ENCODE data around the gene HRH3.

Gene HRH3

DNA sequence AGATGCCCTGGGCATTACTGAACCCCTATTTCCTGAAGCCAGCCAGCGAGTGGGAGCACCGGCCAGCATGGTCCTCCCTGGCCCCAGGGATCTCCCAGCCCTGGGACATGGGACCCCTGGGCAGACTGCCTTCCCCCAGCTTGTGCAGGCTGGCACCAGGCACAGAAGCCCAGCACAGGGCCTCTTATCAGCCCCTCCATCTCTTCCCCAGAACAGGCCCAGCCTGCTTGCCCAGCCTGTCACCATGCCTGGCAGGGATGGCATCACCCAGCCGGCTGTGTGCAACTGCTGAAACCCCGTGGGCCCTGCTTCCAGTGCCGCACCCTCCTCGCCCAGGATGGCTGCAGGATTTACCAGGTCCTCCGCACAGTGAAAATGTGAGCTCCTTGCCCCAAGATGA, 12.1 kb upstream of the HRH3 start:
- H3K4me1 ChIP-seq (ENCODE audit: control insufficient read depth, insufficient read depth, low read length) = peaks cover 17% of the 10 kb centered on the region
- 93 to 94% methylated on average over 7 of the region's 7 CpGs for WGBS, 2 experiments
- no peaks in the 10 kb centered on the region for H3K27me3 ChIP-seq (ENCODE audit: control insufficient read depth, insufficient read depth, low read length, poor library complexity, severe bottlenecking)
- no peaks in the 10 kb centered on the region for H3K36me3 ChIP-seq (ENCODE audit: control insufficient read depth, insufficient read depth, low read length)
- no peak overlapping the region for H3K4me3 ChIP-seq (ENCODE audit: insufficient read depth, low read depth, low read length)
- H3K9me3 ChIP-seq (ENCODE audit: control insufficient read depth, low read length) = no peaks in the 10 kb centered on the region
- H3K27ac ChIP-seq (ENCODE audit: insufficient read depth, low read depth, low read length, poor library complexity, severe bottlenecking) = no peak overlapping the region

DNA sequence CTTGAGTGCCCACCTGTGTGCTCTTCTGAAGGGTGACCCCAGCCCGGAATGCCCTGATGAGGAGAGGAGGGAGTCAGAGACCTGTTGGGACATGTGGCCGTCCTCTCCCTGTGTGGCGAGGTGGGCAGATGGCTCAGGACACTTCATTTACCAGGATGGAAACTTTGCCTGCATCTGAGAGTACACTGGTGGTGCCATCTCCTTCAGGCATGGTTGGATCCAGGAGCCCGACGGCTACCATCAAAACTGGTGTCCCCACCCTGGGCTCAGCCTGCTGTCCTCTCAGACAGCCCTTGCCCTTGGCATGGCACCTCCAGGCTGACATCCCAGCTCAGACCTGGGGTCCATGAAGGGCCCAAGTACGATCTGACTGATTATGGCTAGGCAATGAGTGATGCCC, 11.2 kb upstream of the HRH3 start:
- Histone ChIP-seq H3K27ac (ENCODE audit: insufficient read depth, low read depth, low read length, poor library complexity, severe bottlenecking) (no peak overlapping the region), H3K4me1 (ENCODE audit: control insufficient read depth, insufficient read depth, low read length) (peaks cover 12% of the 10 kb centered on the region), H3K27me3 (ENCODE audit: control insufficient read depth, insufficient read depth, low read length, poor library complexity, severe bottlenecking) (no peaks in the 10 kb centered on the region), H3K36me3 (ENCODE audit: control insufficient read depth, insufficient read depth, low read length) (no peaks in the 10 kb centered on the region), H3K4me3 (ENCODE audit: insufficient read depth, low read depth, low read length) (no peak overlapping the region), H3K9me3 (ENCODE audit: control insufficient read depth, low read length) (no peaks in the 10 kb centered on the region)
- 83% methylated on average over 6 of the region's 6 CpGs for WGBS, 2 experiments

DNA sequence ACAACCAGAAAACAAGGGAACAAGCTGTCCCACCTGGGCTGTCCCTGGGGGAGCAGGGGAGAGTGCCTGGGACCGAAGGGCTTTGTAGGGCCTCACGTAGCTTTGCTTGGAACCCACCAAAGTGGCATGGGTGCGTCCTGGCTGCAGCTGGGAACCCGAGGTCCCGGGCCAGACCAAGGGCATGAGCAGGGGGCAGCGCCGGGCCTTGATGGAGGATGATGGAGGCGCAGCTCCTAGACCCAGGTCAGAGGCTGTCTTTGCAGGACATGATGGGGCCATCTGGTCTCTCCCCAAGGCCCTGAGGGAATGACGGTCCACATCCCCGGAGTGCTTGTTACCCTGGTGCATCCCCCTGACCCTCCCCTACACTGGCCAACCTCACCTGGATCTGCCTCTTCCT, 10.6 kb upstream of the HRH3 start:
- Histone ChIP-seq H3K4me1 (ENCODE audit: control insufficient read depth, insufficient read depth, low read length) (peaks cover 12% of the 10 kb centered on the region), H3K27me3 (ENCODE audit: control insufficient read depth, insufficient read depth, low read length, poor library complexity, severe bottlenecking) (no peaks in the 10 kb centered on the region), H3K4me3 (ENCODE audit: insufficient read depth, low read depth, low read length) (no peak overlapping the region), H3K27ac (ENCODE audit: insufficient read depth, low read depth, low read length, poor library complexity, severe bottlenecking) (no peak overlapping the region), H3K36me3 (ENCODE audit: control insufficient read depth, insufficient read depth, low read length) (no peaks in the 10 kb centered on the region), H3K9me3 (ENCODE audit: control insufficient read depth, low read length) (no peaks in the 10 kb centered on the region)
- 92 to 93% methylated on average over 10 of the region's 10 CpGs for WGBS, 2 experiments

DNA sequence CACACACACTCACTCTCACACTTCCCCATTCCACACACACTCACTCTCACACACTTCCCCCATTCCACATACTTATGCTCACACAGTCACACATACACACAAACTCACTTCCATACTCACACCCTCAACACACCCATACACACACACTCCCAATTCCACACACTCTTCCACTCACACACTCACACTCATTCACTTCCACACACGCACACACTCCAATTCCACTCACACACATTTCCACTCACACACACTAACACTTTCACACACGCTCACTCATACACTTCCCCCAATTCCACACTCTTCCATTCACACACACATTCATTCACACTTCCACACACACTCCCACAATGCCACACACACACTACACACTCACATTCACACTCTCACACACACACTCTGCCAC, 10.2 kb upstream of the HRH3 start:
- 87% methylated on average over 2 of the region's 2 CpGs for WGBS, 2 experiments
- Histone ChIP-seq H3K27ac (ENCODE audit: insufficient read depth, low read depth, low read length, poor library complexity, severe bottlenecking) (no peak overlapping the region), H3K4me3 (ENCODE audit: insufficient read depth, low read depth, low read length) (no peak overlapping the region), H3K4me1 (ENCODE audit: control insufficient read depth, insufficient read depth, low read length) (peaks cover 12% of the 10 kb centered on the region), H3K36me3 (ENCODE audit: control insufficient read depth, insufficient read depth, low read length) (no peaks in the 10 kb centered on the region), H3K9me3 (ENCODE audit: control insufficient read depth, low read length) (no peaks in the 10 kb centered on the region), H3K27me3 (ENCODE audit: control insufficient read depth, insufficient read depth, low read length, poor library complexity, severe bottlenecking) (no peaks in the 10 kb centered on the region)

DNA sequence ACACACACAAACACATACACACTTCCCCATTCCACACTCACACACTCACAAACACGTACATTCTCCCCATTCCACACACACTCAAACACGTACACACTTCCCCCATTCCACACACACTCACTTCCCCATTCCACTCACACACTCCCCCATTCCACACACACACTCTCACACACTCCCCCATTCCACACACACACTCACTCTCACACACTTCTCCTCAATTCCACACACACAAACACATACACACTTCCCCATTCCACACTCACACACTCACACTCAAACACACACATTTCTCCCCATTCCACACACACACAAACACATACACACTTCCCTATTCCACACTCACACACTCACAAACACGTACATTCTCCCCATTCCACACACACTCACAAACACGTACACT, 9.6 kb upstream of the HRH3 start:
- WGBS, 2 experiments = 71 to 76% methylated on average over 4 of the region's 4 CpGs
- H3K36me3 ChIP-seq (ENCODE audit: control insufficient read depth, insufficient read depth, low read length) = no peaks in the 10 kb centered on the region

DNA sequence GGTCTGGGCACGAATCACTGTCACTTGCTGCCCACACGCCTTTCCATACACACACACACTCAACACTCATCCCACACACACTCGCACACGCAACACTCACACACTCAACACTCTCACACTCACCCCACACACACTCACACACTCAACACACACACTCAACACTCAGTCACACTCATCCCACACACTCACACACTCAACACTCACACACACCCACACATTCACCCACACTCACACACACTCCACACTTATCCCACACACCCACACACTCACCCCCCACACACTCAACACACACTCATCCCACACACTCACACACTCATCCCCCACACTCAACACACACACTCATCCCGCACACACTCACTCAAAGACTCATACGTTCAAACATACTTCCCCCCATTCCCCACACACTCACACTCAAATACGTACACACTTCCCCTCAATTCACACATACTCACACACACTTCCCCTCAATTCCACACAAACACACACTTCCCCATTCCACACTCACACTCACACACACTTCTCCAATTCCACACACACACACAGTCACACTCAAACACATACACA, 9.0 kb upstream of the HRH3 start:
- peaks cover 4% of the 10 kb centered on the region for H3K4me1 ChIP-seq (ENCODE audit: control insufficient read depth, insufficient read depth, low read length)
- no peaks in the 10 kb centered on the region for H3K36me3 ChIP-seq (ENCODE audit: control insufficient read depth, insufficient read depth, low read length)
- H3K4me3 ChIP-seq (ENCODE audit: insufficient read depth, low read depth, low read length) = no peak overlapping the region
- 90% methylated on average over 7 of the region's 7 CpGs for WGBS, 2 experiments
- no peak overlapping the region for H3K27ac ChIP-seq (ENCODE audit: insufficient read depth, low read depth, low read length, poor library complexity, severe bottlenecking)
- peaks cover 7% of the 10 kb centered on the region for H3K27me3 ChIP-seq (ENCODE audit: control insufficient read depth, insufficient read depth, low read length, poor library complexity, severe bottlenecking)
- H3K9me3 ChIP-seq (ENCODE audit: control insufficient read depth, low read length) = no peaks in the 10 kb centered on the region

More for the DNA sequence above, 9.6 kb upstream of the HRH3 start:
- peaks cover 7% of the 10 kb centered on the region for H3K4me1 ChIP-seq (ENCODE audit: control insufficient read depth, insufficient read depth, low read length)
- no peaks in the 10 kb centered on the region for H3K9me3 ChIP-seq (ENCODE audit: control insufficient read depth, low read length)
- peaks cover 2% of the 10 kb centered on the region for H3K27me3 ChIP-seq (ENCODE audit: control insufficient read depth, insufficient read depth, low read length, poor library complexity, severe bottlenecking)
- H3K4me3 ChIP-seq (ENCODE audit: insufficient read depth, low read depth, low read length) = no peak overlapping the region
- H3K27ac ChIP-seq (ENCODE audit: insufficient read depth, low read depth, low read length, poor library complexity, severe bottlenecking) = no peak overlapping the region

DNA sequence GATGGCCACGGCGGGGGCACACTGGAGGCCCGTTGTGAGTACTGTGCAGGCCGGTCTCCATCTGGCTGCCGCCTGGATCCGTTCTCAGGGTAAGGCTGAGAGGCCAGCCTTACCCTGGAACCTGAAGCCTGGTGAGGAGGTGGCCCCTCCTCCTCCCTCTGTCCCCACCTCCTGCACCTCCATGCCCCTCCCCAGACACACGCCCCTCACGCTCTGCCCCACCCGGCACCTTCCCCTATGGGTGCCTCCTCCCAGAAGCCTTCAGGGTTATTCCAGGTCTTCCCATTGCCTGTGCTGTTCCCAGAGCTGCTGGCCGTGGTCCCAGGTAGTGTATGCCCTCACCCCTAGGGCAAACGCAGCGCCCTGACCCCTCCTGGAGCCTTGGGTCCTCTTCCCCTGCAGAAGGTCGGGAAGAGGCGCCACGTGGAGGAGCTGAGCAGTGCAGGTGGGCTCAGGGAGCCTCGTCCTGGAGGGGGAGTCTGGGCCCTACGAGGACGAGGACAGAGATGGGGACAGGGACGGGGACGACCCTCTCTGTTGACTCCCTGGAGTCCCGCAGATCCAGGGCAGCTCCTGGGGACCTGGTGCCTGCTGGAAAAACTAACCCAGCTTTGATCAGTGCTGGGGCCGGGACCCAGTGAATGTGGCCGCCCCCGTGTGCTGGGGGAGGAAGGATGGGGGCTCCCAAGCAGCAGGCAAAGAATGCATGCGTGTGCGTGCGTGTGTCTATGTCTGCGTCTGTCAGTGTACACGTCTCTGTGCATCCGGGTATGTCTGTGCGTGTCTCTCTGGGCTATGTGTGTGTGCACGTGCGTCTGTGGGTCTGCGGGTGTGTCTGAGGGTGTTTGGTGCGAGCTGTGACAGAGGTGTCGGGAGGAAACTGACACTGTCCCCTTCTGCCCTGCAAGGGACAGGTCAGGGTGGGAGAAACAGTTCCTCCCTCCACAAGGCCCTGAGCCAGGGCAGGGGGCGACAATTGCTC, 8.2 kb upstream of the HRH3 start:
- H3K27ac ChIP-seq (ENCODE audit: insufficient read depth, low read depth, low read length, poor library complexity, severe bottlenecking) = no peak overlapping the region
- H3K9me3 ChIP-seq (ENCODE audit: control insufficient read depth, low read length) = no peaks in the 10 kb centered on the region
- peaks cover 15% of the 10 kb centered on the region for H3K27me3 ChIP-seq (ENCODE audit: control insufficient read depth, insufficient read depth, low read length, poor library complexity, severe bottlenecking)
- no peak overlapping the region for H3K4me3 ChIP-seq (ENCODE audit: insufficient read depth, low read depth, low read length)
- peaks cover 4% of the 10 kb centered on the region for H3K4me1 ChIP-seq (ENCODE audit: control insufficient read depth, insufficient read depth, low read length)
- no peaks in the 10 kb centered on the region for H3K36me3 ChIP-seq (ENCODE audit: control insufficient read depth, insufficient read depth, low read length)
- WGBS, 2 experiments = 71 to 73% methylated on average over 37 of the region's 37 CpGs

DNA sequence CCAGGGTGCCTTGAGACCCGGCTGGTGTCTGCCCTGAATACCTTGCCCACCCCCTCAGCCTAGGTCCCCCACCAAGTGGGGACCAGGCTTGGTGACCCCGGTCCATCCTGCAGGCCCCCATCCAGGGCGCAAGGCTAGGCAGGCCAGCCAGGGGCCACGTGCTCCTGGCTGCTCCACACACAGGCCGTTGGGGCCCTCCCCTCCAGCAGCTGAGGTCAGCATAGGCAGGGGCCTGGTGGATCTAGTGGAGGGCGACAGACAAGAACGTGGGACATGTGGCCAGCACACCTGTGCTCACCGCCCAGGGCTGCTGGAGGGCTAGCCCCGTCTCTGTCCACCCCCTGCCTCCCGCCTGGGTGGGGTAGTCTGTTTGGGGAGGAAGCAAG, 7.5 kb upstream of the HRH3 start:
- Histone ChIP-seq H3K4me3 (ENCODE audit: insufficient read depth, low read depth, low read length) (no peak overlapping the region), H3K36me3 (ENCODE audit: control insufficient read depth, insufficient read depth, low read length) (no peaks in the 10 kb centered on the region), H3K9me3 (ENCODE audit: control insufficient read depth, low read length) (no peaks in the 10 kb centered on the region), H3K27ac (ENCODE audit: insufficient read depth, low read depth, low read length, poor library complexity, severe bottlenecking) (no peak overlapping the region), H3K27me3 (ENCODE audit: control insufficient read depth, insufficient read depth, low read length, poor library complexity, severe bottlenecking) (peaks cover 22% of the 10 kb centered on the region), H3K4me1 (ENCODE audit: control insufficient read depth, insufficient read depth, low read length) (peaks cover 4% of the 10 kb centered on the region)
- WGBS, 2 experiments = 82 to 85% methylated on average over 10 of the region's 10 CpGs

DNA sequence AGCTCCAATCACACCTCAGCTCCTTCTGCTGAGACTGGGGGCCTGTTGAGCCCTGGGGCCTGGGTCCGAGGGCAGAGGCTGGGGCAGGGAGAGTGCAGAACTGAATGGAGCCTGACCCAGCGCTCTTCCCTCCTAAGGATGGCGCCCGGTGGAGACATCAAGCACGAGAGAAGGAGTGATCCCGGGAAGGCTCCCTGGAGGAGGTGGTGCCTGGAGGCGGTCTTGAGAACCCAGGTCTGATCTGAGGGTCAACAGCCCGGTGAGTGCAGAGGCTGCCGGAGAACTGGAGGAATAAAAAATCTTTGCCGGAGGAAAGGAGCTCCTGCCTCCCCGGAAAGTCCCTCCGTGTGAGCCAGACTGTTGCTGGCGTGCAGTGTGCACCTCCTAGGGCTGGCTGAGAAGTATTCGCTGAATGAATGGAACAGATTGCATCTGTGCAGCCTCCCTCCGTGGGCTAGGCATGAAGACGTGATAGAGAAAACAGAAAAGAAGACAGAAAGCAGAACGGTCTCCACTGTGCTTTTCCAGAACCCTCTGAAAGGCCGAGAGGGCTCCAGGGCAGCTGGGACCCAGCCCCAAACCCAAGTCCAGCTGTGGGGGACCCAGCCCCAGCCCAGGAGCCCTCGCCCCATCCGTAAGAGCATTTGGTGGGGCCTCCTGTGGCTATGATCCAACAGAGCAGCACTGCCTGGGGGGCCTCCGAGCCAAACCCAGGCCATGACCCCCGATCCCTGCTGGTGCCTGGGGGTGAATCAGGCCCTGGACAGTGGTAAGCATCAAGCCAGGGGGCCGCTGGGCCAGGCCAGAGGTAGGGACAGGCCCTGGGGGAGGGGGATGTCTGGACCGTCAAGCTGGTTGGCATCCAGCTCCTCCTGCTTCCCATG, 6.9 kb upstream of the HRH3 start:
- WGBS, 2 experiments = 83 to 88% methylated on average over 24 of the region's 24 CpGs
- Histone ChIP-seq H3K27me3 (ENCODE audit: control insufficient read depth, insufficient read depth, low read length, poor library complexity, severe bottlenecking) (peaks cover 28% of the 10 kb centered on the region), H3K4me3 (ENCODE audit: insufficient read depth, low read depth, low read length) (no peak overlapping the region), H3K9me3 (ENCODE audit: control insufficient read depth, low read length) (no peaks in the 10 kb centered on the region), H3K4me1 (ENCODE audit: control insufficient read depth, insufficient read depth, low read length) (peaks cover 4% of the 10 kb centered on the region), H3K36me3 (ENCODE audit: control insufficient read depth, insufficient read depth, low read length) (no peaks in the 10 kb centered on the region), H3K27ac (ENCODE audit: insufficient read depth, low read depth, low read length, poor library complexity, severe bottlenecking) (no peak overlapping the region)

Data from ectodermal cell (in vitro differentiated cells).